WTC11 (cell line): ENCODE measurements around the gene CDH13. TPM values are rescaled to one million over a fixed set of nuclear protein-coding genes. Genes with fewer than 3 reads are reported as not detected.

Experiments
- ATAC-seq: fragments of 200-7000 bp; cut with Tn5 transposase; 2 replicates; pipeline ENCODE4 v1.10.0; 2021; ENCODE audit warnings: mild to moderate bottlenecking, moderate library complexity
- CTCF ChIA-PET: fragments of 300-600 bp; sonication (Branson Sonifier 250); formaldehyde crosslinking; loops from one replicate; lab custom pipeline; 2021; ENCODE audit warnings: antibody characterized with exemption; lab: Charles Lee
- POLR2A ChIA-PET: fragments of 350-600 bp; sonication (Branson Sonifier 250); formaldehyde crosslinking; loops from one replicate; lab custom pipeline; 2021; ENCODE audit warnings: antibody characterized with exemption; lab: Charles Lee
- DNase-seq: peaks from one replicate; pipeline ENCODE4 v3.0.0; 2021; ENCODE audit warnings: low spot score
- H3K27ac Mint-ChIP-seq: 2 replicates; pipeline ENCODE4 v1.8.0; 2021; ENCODE audit warnings: mixed read lengths
- H3K27me3 Mint-ChIP-seq: 2 replicates; pipeline ENCODE4 v1.8.0; 2021; ENCODE audit warnings: low read depth, mild to moderate bottlenecking, moderate library complexity, mixed read lengths
- H3K36me3 Mint-ChIP-seq: 2 replicates; pipeline ENCODE4 v1.8.0; 2021; ENCODE audit warnings: mixed read lengths
- H3K4me1 Mint-ChIP-seq: 2 replicates; pipeline ENCODE4 v1.8.0; 2022; ENCODE audit warnings: mixed read lengths
- H3K4me3 Mint-ChIP-seq: 2 replicates; pipeline ENCODE4 v1.8.0; 2021; ENCODE audit warnings: mild to moderate bottlenecking, moderate library complexity, mixed read lengths
- H3K9me3 Mint-ChIP-seq: 2 replicates; pipeline ENCODE4 v1.8.0; 2021; ENCODE audit warnings: mixed read lengths
- AFF4 ChIP-seq: sonication (generic); formaldehyde crosslinking; IDR thresholded peaks from 2 replicates; pipeline ENCODE4 v1.8.1; 2023; ENCODE audit warnings: mild to moderate bottlenecking, missing genetic modification reagents, borderline replicate concordance
- CDX4 ChIP-seq: fragments of 250-450 bp; sonication (Bioruptor Pico); IDR thresholded peaks from 2 replicates; pipeline ENCODE4 v1.9.0; 2021; ENCODE audit warnings: moderate library complexity, mild to moderate bottlenecking, inconsistent platforms, borderline replicate concordance
- CTCF ChIP-seq: fragments of 200-600 bp; IDR thresholded peaks from 2 replicates; pipeline ENCODE4 v1.8.0; 2022; ENCODE audit warnings: antibody characterized with exemption
- ETV6 ChIP-seq: sonication (generic); formaldehyde crosslinking; IDR thresholded peaks from 2 replicates; pipeline ENCODE4 v1.8.1; 2022; ENCODE audit warnings: mild to moderate bottlenecking, missing genetic modification reagents
- JUN ChIP-seq: sonication (generic); formaldehyde crosslinking; IDR thresholded peaks from 2 replicates; pipeline ENCODE4 v1.8.0; 2023; ENCODE audit warnings: mild to moderate bottlenecking, missing genetic modification reagents
- MAX ChIP-seq: sonication (generic); formaldehyde crosslinking; IDR thresholded peaks from 2 replicates; pipeline ENCODE4 v1.8.0; 2022; ENCODE audit warnings: mild to moderate bottlenecking, missing genetic modification reagents
- MLX ChIP-seq: sonication (generic); formaldehyde crosslinking; IDR thresholded peaks from 2 replicates; pipeline ENCODE4 v1.8.1; 2023; ENCODE audit warnings: mild to moderate bottlenecking, missing genetic modification reagents, moderate library complexity
- NFATC4 ChIP-seq: fragments of 250-450 bp; sonication (Bioruptor Pico); IDR thresholded peaks from 2 replicates; pipeline ENCODE4 v1.9.0; 2021; ENCODE audit warnings: mild to moderate bottlenecking
- NR3C1 ChIP-seq: sonication (generic); formaldehyde crosslinking; conservative IDR thresholded peaks from 2 replicates; pipeline ENCODE4 v1.8.1; 2023; ENCODE audit warnings: low read depth, mild to moderate bottlenecking, missing genetic modification reagents
- OVOL2 ChIP-seq: fragments of 250-450 bp; sonication (Bioruptor Pico); IDR thresholded peaks from 2 replicates; pipeline ENCODE4 v1.9.0; 2021; ENCODE audit warnings: mild to moderate bottlenecking, borderline replicate concordance
- PRDM15 ChIP-seq: sonication (generic); formaldehyde crosslinking; IDR thresholded peaks from 2 replicates; pipeline ENCODE4 v1.8.0; 2022; ENCODE audit warnings: missing genetic modification reagents
- PRRX2 ChIP-seq: fragments of 250-450 bp; sonication (Bioruptor Pico); IDR thresholded peaks from 2 replicates; pipeline ENCODE4 v1.8.0; 2021; ENCODE audit warnings: mild to moderate bottlenecking
- USF2 ChIP-seq: sonication (generic); formaldehyde crosslinking; IDR thresholded peaks from 2 replicates; pipeline ENCODE4 v1.8.1; 2023; ENCODE audit warnings: mild to moderate bottlenecking, missing genetic modification reagents, moderate library complexity
- ZBTB43 ChIP-seq: sonication (generic); formaldehyde crosslinking; IDR thresholded peaks from 2 replicates; pipeline ENCODE4 v1.8.1; 2023; ENCODE audit warnings: mild to moderate bottlenecking, missing genetic modification reagents
- ZMAT4 ChIP-seq: fragments of 250-450 bp; sonication (Bioruptor Pico); IDR thresholded peaks from 2 replicates; pipeline ENCODE4 v1.9.0; 2021; ENCODE audit warnings: mild to moderate bottlenecking
- total RNA-seq: library from RNA; stranded (reverse); gene quantifications from 3 replicates; pipeline ENCODE4 v1.2.3, GENCODE V29; 2021

Gene CDH13
- total RNA-seq, 1 experiment from 2014 or later, result 0.81 TPM

GRCh38 chr16:83027973-83028372 is 401.2 kb downstream of the CDH13 start:
- H3K4me1 Mint-ChIP-seq, result peaks cover 4% of the 10 kb centered on the region
- 0 out of 2 replicates have a peak, but pooled peaks cover 3% of the 10 kb centered on the region for H3K36me3 Mint-ChIP-seq
- no peak for ATAC-seq
- H3K4me3 Mint-ChIP-seq, result no peak overlapping the region
- ChIA-PET CTCF (no interaction called here), POLR2A (no interaction called here)
- DNase-seq, result no peak
- H3K27me3 Mint-ChIP-seq, result no peaks in the 10 kb centered on the region; the same call in 1 of the 2 replicates
- H3K9me3 Mint-ChIP-seq, result peaks cover 23% of the 10 kb centered on the region
- TF ChIP-seq NFATC4, result no peak
- no peak for TF ChIP-seq USF2
- TF ChIP-seq CTCF, result no peak
- no peak for TF ChIP-seq CDX4 (CRISPR knock-in tag)
- TF ChIP-seq ETV6 (CRISPR knock-in tag), result no peak
- TF ChIP-seq ZBTB43, result no peak
- no peak for TF ChIP-seq AFF4 (CRISPR knock-in tag)
- TF ChIP-seq MAX (CRISPR knock-in tag), result no peak
- TF ChIP-seq JUN (CRISPR knock-in tag), result no peak
- TF ChIP-seq PRDM15 (CRISPR knock-in tag), result no peak
- no peak for TF ChIP-seq MLX
- TF ChIP-seq NR3C1, result no peak
- TF ChIP-seq OVOL2 (CRISPR knock-in tag), result no peak
- no peak for TF ChIP-seq ZMAT4
- no peak for TF ChIP-seq PRRX2 (CRISPR knock-in tag)
- no peak overlapping the region for H3K27ac Mint-ChIP-seq
